IMR-90 (cell line): ENCODE measurements around the gene KLRC3. TPM values are rescaled to one million over a fixed set of nuclear protein-coding genes. Genes with fewer than 3 reads are reported as not detected.
A peak's percentile ranks its signal among the peaks of the same experiment; 100 is the strongest.

Experiments used
- ATAC-seq: fragments of 200-7000 bp; cut with Tn5 transposase; 2 replicates; pipeline ENCODE4 v1.9.1; 2020; ENCODE audit warnings: low read depth, mild to moderate bottlenecking, moderate library complexity
- BruUV-seq: library from RNA; stranded (reverse); fragments of 400-500 nt; replicated peaks from 2 replicates; lab custom pipeline; 2021; lab: Mats Ljungman, UMichigan
- CTCF ChIA-PET: fragments of 300-600 bp; formaldehyde crosslinking; extraction: SDS; loops from one replicate; lab custom pipeline; 2021; ENCODE audit warnings: antibody characterized with exemption; lab: Yijun Ruan, JAX
- POLR2A ChIA-PET: fragments of 300-600 bp; sonication (Branson Sonifier 250); formaldehyde crosslinking; loops from one replicate; lab custom pipeline; 2022; ENCODE audit warnings: antibody characterized with exemption; ENCODE audit not compliant: unreplicated experiment; lab: Charles Lee
- DNase-seq: peaks from one replicate; pipeline ENCODE4 v3.0.0; 2013
- H2AFZ ChIP-seq: replicated peaks from 2 replicates; pipeline ENCODE3; 2013; ENCODE audit warnings: low read length, mild to moderate bottlenecking; ENCODE audit not compliant: poor library complexity
- H2AK5ac ChIP-seq: 2 replicates; pipeline ENCODE4 v1.6.1; 2013; ENCODE audit warnings: low read depth, low read length, inconsistent platforms
- H2AK9ac ChIP-seq: replicated peaks from 2 replicates; pipeline ENCODE3; 2013; ENCODE audit warnings: mild to moderate bottlenecking, low read depth, low read length, moderate library complexity; ENCODE audit not compliant: poor library complexity
- H2BK120ac ChIP-seq: 2 replicates; pipeline ENCODE4 v1.6.1; 2013; ENCODE audit warnings: low read depth, low read length, inconsistent platforms
- H2BK15ac ChIP-seq: 3 replicates; pipeline ENCODE4 v1.6.1; 2013; ENCODE audit warnings: low read depth, low read length, inconsistent platforms
- H2BK20ac ChIP-seq: 2 replicates; pipeline ENCODE4 v1.6.1; 2013; ENCODE audit warnings: low read depth, mild to moderate bottlenecking, inconsistent platforms, low read length, moderate library complexity
- H2BK5ac ChIP-seq: 2 replicates; pipeline ENCODE4 v1.6.1; 2013; ENCODE audit warnings: mild to moderate bottlenecking, low read depth, low read length, inconsistent platforms; ENCODE audit not compliant: poor library complexity, severe bottlenecking
- H3K14ac ChIP-seq: replicated peaks from 2 replicates; pipeline ENCODE4 v1.6.1; 2013; ENCODE audit warnings: low read depth, low read length, inconsistent platforms
- H3K18ac ChIP-seq: 2 replicates; pipeline ENCODE4 v1.6.1; 2013; ENCODE audit warnings: low read depth, low read length, control low read depth
- H3K23ac ChIP-seq: 2 replicates; pipeline ENCODE4 v1.6.1; 2013; ENCODE audit warnings: low read depth, low read length, inconsistent platforms
- H3K27ac ChIP-seq: 2 replicates; pipeline ENCODE4 v1.5.1; 2013; ENCODE audit warnings: mild to moderate bottlenecking, control low read depth, low read length; ENCODE audit not compliant: insufficient read depth
- H3K27me3 ChIP-seq: 2 replicates; pipeline ENCODE4 v1.6.1; 2013; ENCODE audit warnings: low read length; ENCODE audit not compliant: control insufficient read depth, insufficient read depth
- H3K36me3 ChIP-seq: 2 replicates; pipeline ENCODE4 v1.6.1; 2013; ENCODE audit warnings: low read length, mixed read lengths; ENCODE audit not compliant: control insufficient read depth, insufficient read depth
- H3K4ac ChIP-seq: 2 replicates; pipeline ENCODE4 v1.6.1; 2013; ENCODE audit warnings: low read depth, low read length, inconsistent platforms
- H3K4me1 ChIP-seq: 2 replicates; pipeline ENCODE4 v1.6.1; 2013; ENCODE audit warnings: low read length, mixed read lengths; ENCODE audit not compliant: control insufficient read depth, insufficient read depth
- H3K4me2 ChIP-seq: 2 replicates; pipeline ENCODE4 v1.6.1; 2013; ENCODE audit warnings: low read depth, mild to moderate bottlenecking, control low read depth, low read length, moderate library complexity
- H3K4me3 ChIP-seq: 2 replicates; pipeline ENCODE4 v1.5.1; 2013; ENCODE audit warnings: low read depth, mild to moderate bottlenecking, control low read depth, low read length, moderate library complexity; ENCODE audit not compliant: insufficient read depth
- H3K56ac ChIP-seq: 2 replicates; pipeline ENCODE4 v1.6.1; 2013; ENCODE audit warnings: low read length, inconsistent platforms; ENCODE audit not compliant: insufficient read depth; ENCODE audit errors: extremely low read depth
- H3K79me1 ChIP-seq, 2 experiments: 2 replicates each; pipeline ENCODE4 v1.6.1; 2013; ENCODE audit warnings: low read length in 2 of 2, inconsistent platforms in 1 of 2, low read depth in 1 of 2
- H3K9ac ChIP-seq: 2 replicates; pipeline ENCODE4 v1.6.1; 2013; ENCODE audit warnings: low read depth, low read length, control low read depth
- H3K9me1 ChIP-seq: 2 replicates; pipeline ENCODE4 v1.6.1; 2013; ENCODE audit warnings: low read length, inconsistent platforms; ENCODE audit not compliant: insufficient read depth
- H3K9me3 ChIP-seq: 2 replicates; pipeline ENCODE4 v1.6.1; 2013; ENCODE audit warnings: low read length; ENCODE audit not compliant: control insufficient read depth, insufficient read depth
- H4K20me1 ChIP-seq: 2 replicates; pipeline ENCODE4 v1.6.1; 2013; ENCODE audit warnings: low read length, inconsistent platforms; ENCODE audit not compliant: insufficient read depth
- H4K5ac ChIP-seq: 2 replicates; pipeline ENCODE4 v1.6.1; 2013; ENCODE audit warnings: mild to moderate bottlenecking, low read depth, low read length, control low read depth
- H4K8ac ChIP-seq, 2 experiments: 2 replicates each; pipeline ENCODE4 v1.6.1; 2013; ENCODE audit warnings: low read depth in 2 of 2, low read length in 2 of 2, control low read depth in 1 of 2, inconsistent platforms in 1 of 2
- H4K91ac ChIP-seq: 2 replicates; pipeline ENCODE4 v1.6.1; 2013; ENCODE audit warnings: low read depth, low read length, inconsistent platforms; ENCODE audit not compliant: insufficient read depth
- CHD1 ChIP-seq: IDR thresholded peaks from 2 replicates; pipeline ENCODE4 v1.6.1; 2012; ENCODE audit warnings: low read depth, low read length, improper control_type of control experiment
- MAZ ChIP-seq: IDR thresholded peaks from 2 replicates; pipeline ENCODE4 v1.6.1; 2012; ENCODE audit warnings: low read depth, mild to moderate bottlenecking, low read length, improper control_type of control experiment, moderate library complexity, borderline replicate concordance
- MXI1 ChIP-seq: IDR thresholded peaks from 2 replicates; pipeline ENCODE4 v1.6.1; 2012; ENCODE audit warnings: low read depth, mild to moderate bottlenecking, low read length, moderate library complexity, borderline replicate concordance
- RCOR1 ChIP-seq: IDR thresholded peaks from 2 replicates; pipeline ENCODE4 v1.6.1; 2012; ENCODE audit warnings: mild to moderate bottlenecking, low read length, improper control_type of control experiment; ENCODE audit not compliant: insufficient replicate concordance
- SMC3 ChIP-seq: fragments of 150-350 bp; IDR thresholded peaks from 2 replicates; pipeline ENCODE4 v1.6.1; 2016; ENCODE audit warnings: low read depth, mild to moderate bottlenecking, antibody characterized with exemption, low read length, moderate library complexity
- WGBS, 2 experiments: methylation state at CpG; one replicate each; pipeline versions ENCODE4 v1.1.5 to v1.1.7; 2013; ENCODE audit warnings: missing lambda C conversion rate in 2 of 2; ENCODE audit not compliant: insufficient read length in 1 of 2; ENCODE audit errors: extremely low coverage in 2 of 2; 5-methylcytosine and 5-hydroxymethylcytosine counted together
- dilution Hi-C: fragments of 300-500 bp; cut with HindIII; formaldehyde crosslinking; loops from one replicate; pipeline ENCODE4 v1.14.3; 2018; ENCODE audit warnings: low sequenced_read_pairs; ENCODE audit not compliant: unreplicated experiment
- in situ Hi-C: fragments of 300-500 bp; cut with MboI; formaldehyde crosslinking; loops from 3 replicates; pipeline ENCODE4 v1.14.3; 2019; ENCODE audit warnings: low sequenced_read_pairs, inconsistent platforms, mixed read lengths
- intact Hi-C: fragments of 100-400 bp; cut with micrococcal nuclease; formaldehyde crosslinking; loops from 2 replicates; pipeline ENCODE4 v1.10.0; 2022
- polyA plus RNA-seq, 3 experiments: library from polyadenylated mRNA; depleted of rRNA; stranded (reverse); fragments of >200 nt; gene quantifications; 2 replicates each; pipeline ENCODE4 v1.2.3, GENCODE V29; 2012; ENCODE audit warnings: low replicate concordance in 1 of 3
- total RNA-seq: library from RNA; depleted of rRNA; stranded (reverse); fragments of >200 nt; gene quantifications from 2 replicates; pipeline ENCODE4 v1.2.3, GENCODE V29; 2012
- TF ChIP-seq, protein P1 (sequence below): conservative IDR thresholded peaks from 2 replicates; pipeline ENCODE4 v1.5.1; 2012; ENCODE audit warnings: mild to moderate bottlenecking, low read depth, low read length, improper control_type of control experiment
- TF ChIP-seq, protein P2 (sequence below): fragments of 150-350 bp; IDR thresholded peaks from 2 replicates; pipeline ENCODE4 v1.6.1; 2016; ENCODE audit warnings: low read depth, mild to moderate bottlenecking, low read length, moderate library complexity, borderline replicate concordance

Gene KLRC3
- total and polyA plus RNA-seq, 2 of the 4 experiments (the other 2 are of a cell fraction) = not detected

DNA sequence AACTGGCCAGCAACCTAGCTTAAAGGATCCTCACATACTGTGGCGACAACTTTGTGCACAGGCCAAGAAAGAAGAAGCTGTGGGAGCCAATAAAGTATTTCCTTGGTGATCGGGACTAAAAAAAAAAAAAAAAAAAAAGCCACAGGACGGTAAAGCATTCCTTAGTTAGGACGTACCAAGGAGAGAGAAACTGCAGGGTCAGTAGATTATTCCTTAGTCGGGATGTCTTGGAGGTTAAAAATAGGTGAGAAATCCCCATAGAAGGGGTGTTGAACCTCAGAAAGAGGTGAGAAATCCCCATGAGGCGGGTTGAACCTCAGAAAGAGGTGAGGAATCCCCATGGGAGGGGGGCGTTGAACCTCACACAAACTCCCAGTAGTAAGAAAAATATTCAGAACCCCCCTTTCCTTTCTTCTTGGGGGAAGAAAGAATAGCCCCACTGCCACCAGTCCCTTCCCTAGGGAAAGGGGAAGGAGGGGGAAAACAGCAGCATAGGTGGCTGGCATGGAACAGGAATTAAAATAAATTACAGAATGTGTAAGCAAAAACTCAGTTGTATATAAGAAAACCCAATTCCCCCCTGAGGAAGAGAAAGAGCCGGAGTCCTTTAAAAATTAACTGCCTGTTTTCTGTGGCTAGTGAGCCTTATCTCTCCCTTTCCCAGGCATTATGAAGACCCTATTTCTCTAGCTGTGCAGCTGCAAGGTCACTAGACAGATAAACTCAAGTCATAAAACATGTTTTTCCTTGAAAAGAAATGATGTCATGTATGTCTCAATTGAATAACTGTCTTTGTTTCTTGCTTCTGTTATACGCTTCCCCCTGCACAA lies 57.4 kb downstream of the KLRC3 start:
- TF ChIP-seq, protein P1, sequence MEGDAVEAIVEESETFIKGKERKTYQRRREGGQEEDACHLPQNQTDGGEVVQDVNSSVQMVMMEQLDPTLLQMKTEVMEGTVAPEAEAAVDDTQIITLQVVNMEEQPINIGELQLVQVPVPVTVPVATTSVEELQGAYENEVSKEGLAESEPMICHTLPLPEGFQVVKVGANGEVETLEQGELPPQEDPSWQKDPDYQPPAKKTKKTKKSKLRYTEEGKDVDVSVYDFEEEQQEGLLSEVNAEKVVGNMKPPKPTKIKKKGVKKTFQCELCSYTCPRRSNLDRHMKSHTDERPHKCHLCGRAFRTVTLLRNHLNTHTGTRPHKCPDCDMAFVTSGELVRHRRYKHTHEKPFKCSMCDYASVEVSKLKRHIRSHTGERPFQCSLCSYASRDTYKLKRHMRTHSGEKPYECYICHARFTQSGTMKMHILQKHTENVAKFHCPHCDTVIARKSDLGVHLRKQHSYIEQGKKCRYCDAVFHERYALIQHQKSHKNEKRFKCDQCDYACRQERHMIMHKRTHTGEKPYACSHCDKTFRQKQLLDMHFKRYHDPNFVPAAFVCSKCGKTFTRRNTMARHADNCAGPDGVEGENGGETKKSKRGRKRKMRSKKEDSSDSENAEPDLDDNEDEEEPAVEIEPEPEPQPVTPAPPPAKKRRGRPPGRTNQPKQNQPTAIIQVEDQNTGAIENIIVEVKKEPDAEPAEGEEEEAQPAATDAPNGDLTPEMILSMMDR = no peak
- TF ChIP-seq RCOR1 (no peak), CHD1 (no peak), SMC3 (no peak), MXI1 (no peak), MAZ (no peak)
- TF ChIP-seq, protein P2, sequence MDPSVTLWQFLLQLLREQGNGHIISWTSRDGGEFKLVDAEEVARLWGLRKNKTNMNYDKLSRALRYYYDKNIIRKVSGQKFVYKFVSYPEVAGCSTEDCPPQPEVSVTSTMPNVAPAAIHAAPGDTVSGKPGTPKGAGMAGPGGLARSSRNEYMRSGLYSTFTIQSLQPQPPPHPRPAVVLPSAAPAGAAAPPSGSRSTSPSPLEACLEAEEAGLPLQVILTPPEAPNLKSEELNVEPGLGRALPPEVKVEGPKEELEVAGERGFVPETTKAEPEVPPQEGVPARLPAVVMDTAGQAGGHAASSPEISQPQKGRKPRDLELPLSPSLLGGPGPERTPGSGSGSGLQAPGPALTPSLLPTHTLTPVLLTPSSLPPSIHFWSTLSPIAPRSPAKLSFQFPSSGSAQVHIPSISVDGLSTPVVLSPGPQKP = no peak
- BruUV-seq = no TSS peak
- no peak overlapping the region for H2BK120ac ChIP-seq
- POLR2A ChIA-PET = no interaction called here
- H4K91ac ChIP-seq = no peak overlapping the region
- no peak overlapping the region for H3K14ac ChIP-seq
- H3K36me3 ChIP-seq = no peaks in the 10 kb centered on the region
- ATAC-seq = no peak
- no peaks in the 10 kb centered on the region for H4K20me1 ChIP-seq
- H2AK9ac ChIP-seq = no peak overlapping the region
- no peak overlapping the region for H2AK5ac ChIP-seq
- no peak overlapping the region for H3K9ac ChIP-seq
- intact Hi-C loops (no loop called here), in situ Hi-C loops (no loop called here), dilution Hi-C loops (no loop called here)
- no peak for DNase-seq
- H3K9me3 ChIP-seq = no peaks in the 10 kb centered on the region
- no peak overlapping the region for H3K4ac ChIP-seq
- no peak overlapping the region for H3K27ac ChIP-seq
- no peak overlapping the region for H2BK5ac ChIP-seq
- H4K8ac ChIP-seq = peak overlapping the region; percentile 95 to 96; a peak in 3 of 4 replicates
- H2BK15ac ChIP-seq = no peak overlapping the region
- peaks cover 24% of the 10 kb centered on the region for H3K4me1 ChIP-seq
- no peak overlapping the region for H3K56ac ChIP-seq
- H3K4me3 ChIP-seq = no peak overlapping the region
- no peak overlapping the region for H3K23ac ChIP-seq
- CTCF ChIA-PET = no interaction called here
- H2BK20ac ChIP-seq = peak overlapping the region; percentile 5; the same call in 1 of the 2 replicates
- H3K27me3 ChIP-seq = no peaks in the 10 kb centered on the region
- H3K4me2 ChIP-seq = no peak overlapping the region; the same call in 1 of the 2 replicates
- WGBS, 2 experiments = 43% methylated on average over 1 of the region's 9 CpGs; no CpG with 5 or more reads in 1 of the 2 experiments
- no peaks in the 10 kb centered on the region for H3K9me1 ChIP-seq
- peak overlapping the region; percentile 83; the same call in 1 of the 2 replicates for H3K18ac ChIP-seq
- H3K79me1 ChIP-seq = no peaks in the 10 kb centered on the region
- H4K5ac ChIP-seq = peak overlapping the region; percentile 8; the same call in 1 of the 2 replicates
- no peak overlapping the region for H2AFZ ChIP-seq
